GM21526 (cell line): ENCODE data around the gene TRHDE.

ENCODE experiments used
- ATAC-seq: cut with Tn5 transposase; IDR thresholded peaks from one replicate; pipeline ENCODE4 v1.9.1; 2021; ENCODE audit warnings: moderate library complexity; ENCODE audit not compliant: unreplicated experiment, low FRiP score

TRHDE gene, protein sequence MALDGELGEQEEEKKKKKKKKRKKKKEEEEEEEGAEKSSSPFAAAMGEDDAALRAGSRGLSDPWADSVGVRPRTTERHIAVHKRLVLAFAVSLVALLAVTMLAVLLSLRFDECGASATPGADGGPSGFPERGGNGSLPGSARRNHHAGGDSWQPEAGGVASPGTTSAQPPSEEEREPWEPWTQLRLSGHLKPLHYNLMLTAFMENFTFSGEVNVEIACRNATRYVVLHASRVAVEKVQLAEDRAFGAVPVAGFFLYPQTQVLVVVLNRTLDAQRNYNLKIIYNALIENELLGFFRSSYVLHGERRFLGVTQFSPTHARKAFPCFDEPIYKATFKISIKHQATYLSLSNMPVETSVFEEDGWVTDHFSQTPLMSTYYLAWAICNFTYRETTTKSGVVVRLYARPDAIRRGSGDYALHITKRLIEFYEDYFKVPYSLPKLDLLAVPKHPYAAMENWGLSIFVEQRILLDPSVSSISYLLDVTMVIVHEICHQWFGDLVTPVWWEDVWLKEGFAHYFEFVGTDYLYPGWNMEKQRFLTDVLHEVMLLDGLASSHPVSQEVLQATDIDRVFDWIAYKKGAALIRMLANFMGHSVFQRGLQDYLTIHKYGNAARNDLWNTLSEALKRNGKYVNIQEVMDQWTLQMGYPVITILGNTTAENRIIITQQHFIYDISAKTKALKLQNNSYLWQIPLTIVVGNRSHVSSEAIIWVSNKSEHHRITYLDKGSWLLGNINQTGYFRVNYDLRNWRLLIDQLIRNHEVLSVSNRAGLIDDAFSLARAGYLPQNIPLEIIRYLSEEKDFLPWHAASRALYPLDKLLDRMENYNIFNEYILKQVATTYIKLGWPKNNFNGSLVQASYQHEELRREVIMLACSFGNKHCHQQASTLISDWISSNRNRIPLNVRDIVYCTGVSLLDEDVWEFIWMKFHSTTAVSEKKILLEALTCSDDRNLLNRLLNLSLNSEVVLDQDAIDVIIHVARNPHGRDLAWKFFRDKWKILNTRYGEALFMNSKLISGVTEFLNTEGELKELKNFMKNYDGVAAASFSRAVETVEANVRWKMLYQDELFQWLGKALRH

DNA sequence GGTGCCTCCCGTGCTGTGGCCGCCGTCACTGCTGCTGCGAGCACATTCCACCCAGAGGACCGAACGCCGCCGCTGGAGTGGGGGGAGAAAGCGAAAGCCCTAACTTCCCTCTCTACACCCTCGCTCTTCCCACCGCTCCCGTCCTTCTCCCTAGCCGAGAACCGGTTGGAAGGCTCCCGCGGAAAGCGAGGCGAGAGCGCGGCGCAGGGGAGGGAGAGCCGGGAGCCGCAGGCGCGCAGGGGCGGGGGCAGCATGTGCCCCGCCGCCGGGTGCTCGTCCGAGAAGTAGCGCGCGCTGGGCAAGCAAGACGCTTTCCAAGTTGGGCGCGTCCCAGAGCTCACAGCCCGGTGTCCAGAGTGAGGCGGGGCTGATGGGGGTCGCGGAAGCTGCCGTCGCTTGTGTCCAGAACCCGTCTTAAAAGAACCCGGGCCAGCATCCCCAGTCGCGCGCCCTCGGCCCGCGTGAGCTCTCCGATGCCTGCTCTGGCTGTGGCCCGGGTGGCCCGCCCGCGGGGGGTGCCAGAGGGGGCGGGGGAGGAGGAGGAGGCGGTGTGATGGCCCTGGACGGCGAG, at the start of gene TRHDE:
TRHDE (plus strand) TSS at position 280 of the 571 bp plus-strand sequence; CDS start at position 554, 274 bp downstream.
- no peak for ATAC-seq

DNA sequence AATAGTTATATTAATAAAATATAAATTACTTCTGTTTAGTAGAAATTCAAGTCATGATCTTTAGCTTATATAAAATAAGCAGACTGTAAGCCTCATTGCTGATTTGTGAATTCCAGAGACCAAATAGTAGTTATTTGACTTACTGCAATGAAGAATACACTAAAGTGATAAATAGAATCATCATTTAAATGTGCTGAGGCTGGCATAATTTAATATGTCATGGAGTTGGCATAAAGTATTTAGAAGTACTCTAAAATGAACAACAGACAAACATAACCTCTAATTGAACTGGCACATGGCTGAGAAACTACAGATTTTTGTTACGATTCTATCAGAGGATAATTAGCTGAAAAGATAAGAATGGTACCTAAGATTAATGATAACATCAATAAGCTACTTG, 45.7 kb upstream of the TRHDE start:
- ATAC-seq: no peak

DNA sequence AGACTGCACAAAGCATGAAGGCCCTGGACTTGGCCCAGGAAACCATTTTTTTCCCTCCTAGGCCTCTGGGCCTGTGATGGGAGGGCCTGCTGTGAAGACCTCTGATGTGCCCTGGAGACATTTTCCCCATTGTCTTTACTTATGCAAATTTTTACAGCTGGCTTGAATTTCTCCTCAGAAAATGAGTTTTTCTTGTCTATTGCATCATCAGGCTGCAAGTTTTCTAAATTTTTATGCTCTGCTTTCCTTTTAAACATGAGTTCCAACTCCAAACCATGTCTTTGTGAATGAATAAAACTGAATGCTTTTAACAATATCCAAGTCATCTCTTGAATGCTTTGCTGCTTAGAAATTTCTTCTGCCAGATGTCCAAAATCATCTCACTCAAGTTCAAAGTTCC, 43.7 kb upstream of the TRHDE start:
- ATAC-seq: no peak

DNA sequence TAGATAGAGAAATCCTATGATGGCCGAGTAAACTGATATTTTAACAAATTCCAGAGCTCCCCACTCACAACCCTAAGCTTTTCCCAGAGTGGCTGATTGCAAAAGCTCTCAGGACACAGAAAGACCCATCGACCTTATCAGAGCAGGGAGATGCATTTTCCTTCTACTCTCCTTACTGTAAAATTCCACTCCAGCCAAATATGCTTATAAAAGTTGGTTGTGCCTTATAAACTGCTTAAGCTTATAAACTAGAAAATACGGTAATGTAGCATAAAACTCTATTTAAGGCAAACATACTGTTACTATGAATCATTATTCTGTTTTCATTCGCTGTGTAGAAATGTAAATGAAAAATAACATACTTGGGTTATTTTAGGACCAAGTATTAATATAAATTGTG, 41.6 kb upstream of the TRHDE start:
- ATAC-seq: no peak

DNA sequence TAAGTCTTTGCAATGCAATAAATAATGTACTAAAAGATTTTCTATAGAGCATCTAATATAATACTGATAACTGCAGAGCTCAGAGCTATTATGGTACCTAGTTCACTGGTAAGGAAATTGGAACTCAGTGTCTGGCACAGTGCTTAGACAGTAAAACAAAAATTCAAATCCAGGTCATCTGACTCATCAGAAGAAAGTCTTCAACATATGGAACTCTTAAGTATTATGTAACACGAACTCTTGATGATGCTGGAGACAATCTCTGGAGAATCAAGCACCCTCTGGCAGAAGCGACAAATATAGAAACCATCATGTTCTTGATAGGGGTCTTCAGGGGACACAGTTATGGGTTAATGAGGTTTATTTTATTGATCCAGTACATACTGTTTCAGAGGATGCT, 37.3 kb upstream of the TRHDE start:
- ATAC-seq: no peak

DNA sequence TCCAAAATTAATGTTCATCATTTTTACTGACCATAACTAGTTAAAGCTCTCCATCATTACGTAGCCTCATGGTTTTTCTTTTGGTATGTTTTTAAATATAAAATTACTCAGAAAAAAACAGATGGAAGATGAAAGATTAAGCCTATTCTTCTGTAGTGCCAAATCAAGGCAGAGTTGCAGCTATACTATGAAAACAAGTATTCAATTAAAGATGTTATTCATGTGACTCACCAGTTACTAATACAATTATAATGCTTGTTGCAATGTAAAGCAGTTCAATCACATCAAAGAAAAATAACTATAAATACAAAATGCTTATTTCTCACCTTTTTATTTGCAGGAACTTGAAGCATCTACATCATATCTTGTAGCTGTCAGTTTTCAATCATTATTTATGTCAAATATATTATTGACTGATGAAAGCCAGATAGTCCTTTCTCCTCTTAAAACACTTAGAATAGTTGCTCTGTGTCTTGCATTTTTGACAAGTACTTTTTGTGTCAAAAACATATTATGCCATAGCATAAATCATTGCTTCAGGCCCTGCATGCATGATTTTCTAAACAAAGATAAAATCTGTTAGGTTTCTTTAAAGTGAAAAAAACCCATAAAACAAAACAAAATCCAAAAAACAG, 36.0 kb upstream of the TRHDE start:
- no peak for ATAC-seq

DNA sequence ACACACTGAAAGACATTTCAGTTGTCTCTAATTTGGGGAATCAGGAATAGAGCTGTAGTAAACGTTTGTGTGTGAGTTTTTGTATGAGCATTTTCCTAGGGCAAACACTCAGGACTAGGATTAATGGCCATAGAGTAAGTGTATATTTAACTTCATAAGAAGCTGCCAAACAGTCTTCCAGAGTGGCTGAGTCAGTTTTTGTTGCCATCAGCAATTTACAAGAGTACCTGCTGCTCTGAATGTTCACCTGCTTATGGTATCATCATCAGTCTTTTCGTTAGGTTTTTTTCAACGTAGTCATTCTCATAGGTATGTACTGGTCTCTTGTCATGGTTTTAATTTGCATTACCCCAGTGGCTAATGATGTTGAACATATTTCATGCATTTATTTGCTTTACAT, 30.6 kb upstream of the TRHDE start:
- no peak for ATAC-seq

DNA sequence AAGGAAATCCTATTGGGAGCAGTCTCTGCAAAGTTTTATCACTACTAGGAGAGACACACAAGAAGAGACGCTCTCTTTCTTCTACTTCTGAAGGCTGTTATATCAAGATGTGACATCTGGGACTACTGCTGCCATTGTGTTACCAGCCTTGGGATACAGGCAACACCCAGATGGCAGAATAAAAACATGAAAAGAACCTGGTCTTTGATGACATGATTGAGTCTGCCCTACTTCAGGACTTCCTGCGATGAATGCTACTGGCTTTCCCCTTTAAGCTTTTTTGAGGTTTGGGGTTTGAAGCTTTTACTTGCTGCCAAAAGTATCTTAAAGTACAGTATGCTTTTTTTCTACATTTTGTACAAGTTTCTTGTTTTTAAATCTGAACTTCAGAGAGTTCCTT, 29.2 kb upstream of the TRHDE start:
- no peak for ATAC-seq

DNA sequence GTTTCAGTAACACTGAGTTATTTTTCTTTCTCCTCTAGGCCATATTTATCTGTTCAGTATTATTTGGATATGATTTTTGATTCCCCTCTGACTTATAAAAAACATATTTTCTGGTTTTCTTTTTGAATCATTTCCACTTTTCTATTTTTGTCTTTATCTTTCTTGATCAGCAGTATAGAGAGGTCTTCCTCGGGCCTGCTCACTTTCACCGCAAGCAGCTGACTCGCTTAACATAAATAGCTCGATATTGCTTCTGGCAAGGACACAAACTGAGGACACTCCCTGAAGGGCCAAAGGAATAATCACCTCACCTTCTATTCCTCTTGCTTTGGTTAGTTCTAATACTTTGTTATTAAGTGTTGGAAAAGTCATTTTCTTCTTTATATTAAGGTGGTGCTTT, 25.8 kb upstream of the TRHDE start:
- ATAC-seq: no peak

DNA sequence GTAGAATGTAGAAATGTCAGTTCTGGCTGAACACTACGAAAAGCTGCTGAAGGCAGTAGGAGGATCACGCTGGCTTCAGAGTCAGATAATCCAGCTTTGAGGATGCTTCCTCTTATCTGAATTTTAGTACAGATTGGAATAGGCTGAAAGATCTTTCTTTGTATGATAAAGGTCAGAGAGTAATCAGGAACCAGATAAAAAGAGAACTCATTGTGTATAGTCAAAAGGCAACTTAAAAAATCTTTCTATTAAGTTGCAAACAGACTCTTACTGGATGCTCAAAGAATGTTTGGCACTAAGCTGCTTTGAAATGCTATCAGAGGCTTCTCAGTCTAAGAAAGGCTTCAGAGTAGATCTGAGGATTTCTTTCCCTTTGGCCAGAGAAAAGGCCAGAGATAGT, 21.8 kb upstream of the TRHDE start:
- ATAC-seq: no peak

DNA sequence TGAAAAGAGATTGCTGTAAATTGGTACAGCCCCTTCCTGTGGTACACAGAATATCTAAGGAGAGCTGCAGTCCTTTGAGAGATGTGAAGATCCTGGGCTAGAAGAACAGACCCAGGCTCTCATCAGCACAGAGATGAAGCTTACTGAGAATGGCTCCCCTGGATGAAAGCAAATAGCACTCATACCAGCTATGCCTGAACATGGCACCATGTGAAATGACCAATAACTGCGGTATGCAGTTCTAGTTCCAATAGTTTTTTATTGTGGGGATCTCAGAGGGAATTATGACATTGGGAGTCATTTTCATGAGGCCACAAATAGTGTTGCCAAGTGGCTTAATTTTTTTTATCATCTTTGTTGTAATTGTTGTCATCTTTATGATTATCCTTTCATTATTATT, 15.4 kb upstream of the TRHDE start:
- no peak for ATAC-seq

DNA sequence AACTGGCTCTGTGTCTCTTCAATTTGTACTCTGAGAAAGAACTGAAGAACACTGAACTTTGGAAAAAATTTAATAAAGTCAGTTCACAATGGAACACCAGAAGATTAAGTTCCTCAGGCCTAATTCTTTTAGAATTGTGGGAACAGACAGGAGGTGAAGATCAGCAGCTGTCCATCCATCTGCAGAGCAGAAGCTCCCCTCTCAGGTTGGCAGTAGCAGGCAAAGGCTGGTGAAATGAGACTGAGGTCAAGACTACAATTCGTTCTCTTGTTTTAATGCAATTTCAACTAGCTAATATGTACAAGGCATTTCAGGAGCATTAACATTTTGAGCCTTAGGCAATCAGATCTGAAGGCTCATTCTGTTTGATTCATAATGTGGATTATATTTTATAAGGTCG, 10.3 kb upstream of the TRHDE start:
- ATAC-seq: no peak

DNA sequence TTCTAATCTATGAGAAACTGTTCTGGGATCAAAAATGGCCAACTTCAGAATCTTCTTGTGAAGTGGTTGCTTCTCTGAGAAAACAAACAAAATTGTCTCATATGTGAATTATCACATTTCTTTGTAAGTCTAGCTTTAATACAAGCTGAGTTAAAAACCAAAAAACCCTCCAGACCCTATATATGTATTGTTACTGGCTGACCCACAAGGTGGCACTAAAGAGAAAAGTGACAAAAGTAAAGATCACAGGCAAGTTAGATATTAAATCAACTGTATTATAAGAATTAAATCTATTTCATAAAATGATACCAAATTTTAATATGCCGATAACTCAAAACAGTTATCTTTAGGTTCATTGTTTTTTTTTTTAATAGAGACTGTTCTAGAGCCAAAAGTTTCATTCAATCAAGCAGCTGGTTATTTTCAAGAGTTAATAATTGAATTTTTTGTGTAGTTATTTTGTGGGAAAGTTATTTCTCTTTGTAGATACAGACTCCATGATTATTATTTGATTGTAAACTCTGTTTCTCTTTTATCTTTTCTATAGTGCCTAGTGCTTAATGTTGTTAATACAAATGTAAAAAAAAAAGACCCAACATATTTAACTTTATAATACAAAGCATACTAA, 7.5 kb upstream of the TRHDE start:
- ATAC-seq: no peak

DNA sequence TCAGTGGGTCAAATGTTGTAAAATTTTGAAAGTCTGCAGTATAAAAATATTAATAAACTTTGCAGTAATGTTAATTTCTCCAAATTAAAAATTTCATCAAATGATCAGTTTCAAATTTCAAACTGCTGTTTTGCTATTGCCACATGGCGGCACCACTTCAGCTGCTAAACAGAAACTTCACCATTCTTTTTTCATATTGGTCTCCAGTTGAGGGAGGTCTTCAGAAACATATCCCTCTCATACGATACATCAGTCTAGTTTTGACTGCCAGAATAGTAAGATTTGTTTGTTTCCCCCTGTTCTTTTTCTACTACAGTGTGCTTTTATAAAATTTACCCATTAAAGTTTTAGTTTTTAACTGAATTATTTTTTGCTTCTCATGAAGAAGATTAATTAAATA, 4.2 kb upstream of the TRHDE start:
- no peak for ATAC-seq

DNA sequence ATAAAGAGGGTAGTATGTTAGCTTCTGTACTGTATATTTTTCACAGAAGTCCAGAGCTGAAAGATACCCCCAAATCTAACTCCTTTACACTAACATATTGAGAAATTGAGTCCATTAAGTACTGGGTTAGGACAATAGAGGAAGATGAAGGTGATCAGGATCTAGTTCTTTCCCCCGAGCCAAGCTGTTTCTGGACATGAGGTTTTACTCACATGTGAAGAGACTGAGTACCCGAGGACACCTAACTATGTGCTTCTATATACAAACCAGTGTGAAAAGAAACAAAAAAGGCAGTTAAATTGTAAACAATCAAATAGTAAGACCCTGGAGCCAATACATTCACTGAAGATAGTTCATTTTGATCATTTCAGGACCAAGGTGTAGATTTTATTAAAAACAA, 3.8 kb upstream of the TRHDE start:
- ATAC-seq: no peak

DNA sequence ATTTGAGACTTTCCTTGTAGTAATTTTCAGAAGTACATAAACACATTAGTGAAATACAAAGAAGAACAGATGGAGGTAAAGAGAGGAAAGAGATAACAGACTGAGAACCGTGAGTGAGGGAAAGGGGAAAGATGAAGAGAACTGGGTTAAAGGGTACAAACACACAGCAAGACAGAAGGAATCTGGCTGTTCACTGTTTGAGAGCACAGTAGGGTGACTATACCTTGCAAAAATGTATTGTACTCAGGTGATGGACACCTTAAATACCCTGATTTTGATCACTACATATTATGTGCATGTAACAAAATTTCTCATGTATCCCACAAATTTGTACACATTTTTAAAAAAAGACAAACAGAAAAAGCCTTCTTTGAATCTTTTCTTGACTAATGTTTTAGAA, 2.7 kb upstream of the TRHDE start:
- ATAC-seq: no peak

DNA sequence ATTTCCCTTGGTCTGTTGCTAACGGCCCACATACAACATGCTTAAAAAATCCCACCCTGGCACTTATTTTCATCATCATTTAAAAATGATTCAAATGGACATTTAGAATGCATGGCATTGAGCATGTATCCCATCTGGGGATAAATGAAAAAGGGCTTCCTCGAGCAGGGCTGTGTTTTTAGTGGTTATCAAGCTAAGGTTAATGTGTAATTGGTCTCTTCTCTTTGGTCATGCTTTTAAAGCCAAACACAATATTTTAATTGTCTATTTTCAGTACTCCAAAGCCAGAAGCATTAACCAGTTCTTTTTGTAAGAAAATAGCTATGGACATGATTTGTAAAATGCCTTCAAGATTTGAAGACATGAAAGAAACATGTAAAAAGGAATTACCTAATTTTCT, 1.9 kb upstream of the TRHDE start:
- no peak for ATAC-seq

DNA sequence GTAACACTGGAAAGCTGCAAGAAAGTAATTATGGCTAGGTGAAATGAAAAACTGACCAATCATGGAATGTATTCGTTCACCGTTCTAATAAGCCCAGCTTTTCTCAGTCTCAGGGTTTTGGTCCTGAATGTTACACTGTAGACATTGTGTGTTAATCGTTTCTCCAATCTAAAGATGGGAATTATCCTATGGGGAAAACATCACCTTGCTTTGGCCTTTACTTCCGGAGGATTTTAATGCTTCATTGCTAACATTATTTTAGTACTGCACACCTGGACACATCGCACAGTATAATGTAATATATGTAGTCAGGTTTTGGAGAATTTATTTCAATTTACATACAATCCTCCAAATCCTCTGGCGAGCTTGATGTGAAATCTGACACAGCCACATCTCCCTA, 1.2 kb upstream of the TRHDE start:
- ATAC-seq: no peak

DNA sequence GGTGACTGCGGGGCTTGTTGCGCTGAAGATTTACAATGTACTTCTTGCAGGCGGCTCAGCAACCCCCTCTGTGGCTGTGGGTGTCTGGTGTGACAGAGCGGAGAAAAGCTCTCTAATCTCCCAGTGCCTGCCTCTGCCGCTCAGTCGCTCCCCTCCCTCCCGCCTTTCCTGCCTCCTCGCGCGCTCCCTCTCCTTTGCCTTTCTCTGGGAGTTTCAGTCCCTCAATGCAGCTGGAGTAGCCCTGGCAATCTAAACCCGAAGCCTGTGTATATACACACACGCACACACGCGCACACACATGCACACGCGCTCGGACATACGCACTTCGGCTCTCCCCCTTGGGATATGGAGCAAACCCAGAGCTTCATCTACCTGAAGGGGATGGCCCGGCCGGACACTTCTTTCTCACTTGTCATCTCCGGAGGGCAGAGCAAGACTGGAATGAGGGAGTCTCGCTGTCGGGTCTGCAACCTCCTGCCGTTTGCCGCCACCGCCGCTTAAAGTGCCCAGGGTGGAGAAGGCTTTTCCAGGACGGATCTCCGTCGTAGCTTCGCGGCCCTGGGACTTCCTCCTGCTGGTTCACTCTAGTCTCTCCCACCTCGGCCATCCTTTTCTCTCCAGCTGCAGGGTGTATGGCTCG, 599 bp upstream of the TRHDE start:
- no peak for ATAC-seq
